CD14-positive monocyte (primary cell): ENCODE data around the gene FAM236B. TPM values are rescaled to one million over a fixed set of nuclear protein-coding genes. Genes with fewer than 3 reads are reported as not detected.
"Not testable (repeated sequence)": the region's sequence is repeated elsewhere in the genome, so short reads cannot be mapped to it uniquely, and the experiment has no call there.

Source experiments
- DNase-seq, 3 donors: peaks; one replicate each; pipeline ENCODE4 v3.0.0-alpha.2; 2011 to 2022
- H2AFZ ChIP-seq: 2 replicates; pipeline ENCODE4 v1.6.0; 2012; ENCODE audit warnings: mild to moderate bottlenecking, low read depth, low read length, inconsistent platforms; ENCODE audit not compliant: insufficient read depth, poor library complexity, severe bottlenecking
- H3K27ac ChIP-seq, 2 donors: 1 replicate in 1 of 2; 2 replicates in 1 of 2; pipeline ENCODE4 v1.5.1; 2012 to 2013; ENCODE audit warnings: low read length in 2 of 2, control low read depth in 1 of 2, inconsistent platforms in 1 of 2, low read depth in 1 of 2, mild to moderate bottlenecking in 1 of 2
- H3K27me3 ChIP-seq, 2 donors: one replicate each; pipeline versions ENCODE4 v1.6.0 to v1.6.1; 2011 to 2013; ENCODE audit warnings: low read length in 2 of 2; ENCODE audit not compliant: control insufficient read depth in 2 of 2, insufficient read depth in 2 of 2
- H3K36me3 ChIP-seq, 2 donors: replicated peaks in 1 of 2; 1 replicate in 1 of 2; 2 replicates in 1 of 2; pipeline versions ENCODE4 v1.5.1 to v1.6.1; 2012 to 2013; ENCODE audit warnings: low read length in 2 of 2, control low read depth in 1 of 2, inconsistent platforms in 1 of 2, mild to moderate bottlenecking in 1 of 2; ENCODE audit not compliant: insufficient read depth in 2 of 2, control insufficient read depth in 1 of 2
- H3K4me1 ChIP-seq, 2 donors: 1 replicate in 1 of 2; 2 replicates in 1 of 2; pipeline versions ENCODE4 v1.5.1 to v1.6.1; 2012 to 2013; ENCODE audit warnings: low read length in 2 of 2, control low read depth in 1 of 2, inconsistent platforms in 1 of 2, mild to moderate bottlenecking in 1 of 2, moderate library complexity in 1 of 2; ENCODE audit not compliant: insufficient read depth in 2 of 2, control insufficient read depth in 1 of 2
- H3K4me2 ChIP-seq: replicated peaks from 2 replicates; pipeline ENCODE3; 2012; ENCODE audit warnings: low read length, moderate library complexity, mild to moderate bottlenecking; ENCODE audit not compliant: poor library complexity, severe bottlenecking; ENCODE audit errors: extremely low read depth
- H3K4me3 ChIP-seq, 3 experiments: fragments of 200-600 bp in 1 of 3; sonication (generic) in 1 of 3; replicated peaks in 1 of 3; 1 replicate in 2 of 3; 2 replicates in 1 of 3; pipeline ENCODE4 v1.5.1; 2011 to 2013; ENCODE audit warnings: low read length in 3 of 3, mild to moderate bottlenecking in 3 of 3, control low read depth in 2 of 3, low read depth in 2 of 3, inconsistent platforms in 1 of 3, moderate library complexity in 1 of 3
- H3K79me2 ChIP-seq: 2 replicates; pipeline ENCODE4 v1.6.0; 2012; ENCODE audit warnings: mild to moderate bottlenecking, control low read depth, inconsistent platforms, low read length, moderate library complexity; ENCODE audit not compliant: insufficient read depth
- H3K9ac ChIP-seq: 2 replicates; pipeline ENCODE4 v1.6.0; 2017; ENCODE audit warnings: low read length, mild to moderate bottlenecking; ENCODE audit not compliant: insufficient read depth, poor library complexity, severe bottlenecking
- H3K9me3 ChIP-seq, 2 donors: replicated peaks in 1 of 2; 1 replicate in 1 of 2; 2 replicates in 1 of 2; pipeline versions ENCODE4 v1.5.1 to v1.6.1; 2012 to 2013; ENCODE audit warnings: low read length in 2 of 2, control low read depth in 1 of 2; ENCODE audit not compliant: control insufficient read depth in 1 of 2, insufficient read depth in 1 of 2
- H4K20me1 ChIP-seq: 2 replicates; pipeline ENCODE4 v1.6.0; 2012; ENCODE audit warnings: mild to moderate bottlenecking, low read length, control low read depth, moderate library complexity; ENCODE audit not compliant: insufficient read depth
- H3K27ac Mint-ChIP-seq, 7 donors: one replicate each; pipeline ENCODE4 v1.8.0; 2020; ENCODE audit warnings: mild to moderate bottlenecking in 7 of 7, mixed read lengths in 7 of 7, moderate library complexity in 6 of 7, inconsistent platforms in 2 of 7
- H3K27me3 Mint-ChIP-seq, 3 donors: one replicate each; pipeline ENCODE4 v1.8.0; 2021 to 2022; ENCODE audit warnings: low read depth in 3 of 3, mild to moderate bottlenecking in 3 of 3, mixed read lengths in 3 of 3, moderate library complexity in 3 of 3, inconsistent platforms in 1 of 3
- H3K36me3 Mint-ChIP-seq, 2 donors: one replicate each; pipeline ENCODE4 v1.8.0; 2020; ENCODE audit warnings: mixed read lengths in 2 of 2, inconsistent platforms in 1 of 2, mild to moderate bottlenecking in 1 of 2
- H3K4me1 Mint-ChIP-seq: one replicate; pipeline ENCODE4 v1.8.0; 2020; ENCODE audit warnings: mild to moderate bottlenecking, mixed read lengths
- H3K4me3 Mint-ChIP-seq, 2 donors: one replicate each; pipeline ENCODE4 v1.8.0; 2020; ENCODE audit warnings: mild to moderate bottlenecking in 2 of 2, mixed read lengths in 2 of 2, moderate library complexity in 1 of 2
- H3K9me3 Mint-ChIP-seq, 7 donors: one replicate each; pipeline ENCODE4 v1.8.0; 2020 to 2022; ENCODE audit warnings: mixed read lengths in 7 of 7, mild to moderate bottlenecking in 6 of 7, moderate library complexity in 6 of 7, inconsistent platforms in 2 of 7
- WGBS: methylation state at CpG from one replicate; pipeline ENCODE4 v1.1.5; 2013; ENCODE audit warnings: missing lambda C conversion rate; ENCODE audit not compliant: insufficient coverage; 5-methylcytosine and 5-hydroxymethylcytosine counted together
- intact Hi-C, 2 donors: fragments of 100-400 bp; cut with micrococcal nuclease; formaldehyde crosslinking; loops; one replicate each; pipeline versions ENCODE4 v1.15.0 to v1.15.1; 2023
- polyA plus RNA-seq, 3 donors: library from polyadenylated mRNA; depleted of rRNA in 1 of 3; unstranded in 2 of 3; stranded (reverse) in 1 of 3; fragments of 300-500 nt in 2 of 3; fragments of >200 nt in 1 of 3; fragmentation: Illumina TruSeq in 2 of 3; gene quantifications; 1 replicate in 2 of 3; 2 replicates in 1 of 3; pipeline ENCODE4 v1.2.3, GENCODE V29; 2012 to 2021
- small RNA-seq: library from RNA; depleted of rRNA; stranded (forward); fragments of <200 nt; gene quantifications from one replicate; pipeline ENCODE3, GENCODE V24; 2012; ENCODE audit warnings: low read depth; ENCODE audit not compliant: insufficient read length
- TF ChIP-seq, protein P1 (sequence below): fragments of 200-600 bp; IDR thresholded peaks from one replicate; pipeline ENCODE4 v1.8.0; 2022; ENCODE audit warnings: antibody characterized with exemption, mild to moderate bottlenecking

Gene FAM236B
- polyA plus RNA-seq, 3 donors: not detected

DNA sequence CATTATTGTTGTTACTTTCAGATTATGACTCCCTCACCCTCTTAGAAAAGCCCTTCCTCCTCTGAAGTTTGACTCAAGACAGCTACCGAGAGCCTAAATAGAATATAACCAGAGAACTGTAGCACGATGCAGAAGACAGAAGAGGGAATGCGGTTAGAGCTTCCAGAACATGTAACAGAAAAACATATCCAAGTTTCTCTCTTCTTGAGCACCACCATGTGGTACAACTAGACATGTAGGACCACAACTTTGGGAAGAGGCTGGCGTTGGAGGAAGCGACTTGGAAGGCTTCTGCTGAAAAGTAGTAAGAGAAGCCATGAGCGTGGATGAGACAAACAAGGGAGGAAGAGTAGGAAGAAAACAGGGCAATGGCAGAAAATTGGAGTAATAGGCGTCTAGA lies 36.9 kb downstream of the FAM236B start:
- intact Hi-C loops, H3K9me3 Mint-ChIP-seq, H3K27ac Mint-ChIP-seq, H3K79me2 ChIP-seq, H3K4me3 Mint-ChIP-seq, H3K36me3 ChIP-seq, H3K4me2 ChIP-seq, H4K20me1 ChIP-seq, H3K27me3 Mint-ChIP-seq, DNase-seq, H3K9ac ChIP-seq, H3K4me1 ChIP-seq, H3K4me3 ChIP-seq, H3K4me1 Mint-ChIP-seq, H3K9me3 ChIP-seq, H3K27me3 ChIP-seq, H3K27ac ChIP-seq, H3K36me3 Mint-ChIP-seq, H2AFZ ChIP-seq: not testable (repeated sequence)
- WGBS: no CpG with 5 or more reads among the region's 7 CpGs

DNA sequence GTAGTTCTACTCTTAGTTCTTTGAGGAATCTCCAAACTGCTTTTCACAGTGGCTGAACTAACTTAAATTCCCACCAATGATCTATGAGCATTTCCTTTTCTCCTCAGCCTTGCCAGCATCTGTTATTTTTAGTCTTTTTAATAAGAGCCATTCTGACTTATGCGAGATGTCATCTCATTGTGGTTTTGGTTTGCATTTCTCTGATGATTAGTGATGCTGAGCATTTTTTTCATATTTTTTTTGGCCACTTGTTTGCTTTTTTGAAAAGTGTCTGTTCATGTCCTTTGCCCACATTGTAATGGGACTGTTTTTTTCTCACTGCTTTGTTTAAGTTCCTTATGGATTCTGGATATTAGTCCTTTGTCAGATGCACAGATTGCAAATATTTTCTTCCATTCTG lies 46.9 kb downstream of the FAM236B start:
- H3K27ac Mint-ChIP-seq: no peak overlapping the region
- DNase-seq: no peak
- H2AFZ ChIP-seq: no peak overlapping the region
- H3K4me3 Mint-ChIP-seq: no peak overlapping the region
- no peaks in the 10 kb centered on the region for H3K4me1 ChIP-seq
- H3K4me2 ChIP-seq: no peak overlapping the region
- no peak overlapping the region for H3K27ac ChIP-seq
- no peaks in the 10 kb centered on the region for H3K36me3 ChIP-seq
- no peaks in the 10 kb centered on the region for H4K20me1 ChIP-seq
- no peaks in the 10 kb centered on the region for H3K9me3 ChIP-seq
- TF ChIP-seq, protein P1, sequence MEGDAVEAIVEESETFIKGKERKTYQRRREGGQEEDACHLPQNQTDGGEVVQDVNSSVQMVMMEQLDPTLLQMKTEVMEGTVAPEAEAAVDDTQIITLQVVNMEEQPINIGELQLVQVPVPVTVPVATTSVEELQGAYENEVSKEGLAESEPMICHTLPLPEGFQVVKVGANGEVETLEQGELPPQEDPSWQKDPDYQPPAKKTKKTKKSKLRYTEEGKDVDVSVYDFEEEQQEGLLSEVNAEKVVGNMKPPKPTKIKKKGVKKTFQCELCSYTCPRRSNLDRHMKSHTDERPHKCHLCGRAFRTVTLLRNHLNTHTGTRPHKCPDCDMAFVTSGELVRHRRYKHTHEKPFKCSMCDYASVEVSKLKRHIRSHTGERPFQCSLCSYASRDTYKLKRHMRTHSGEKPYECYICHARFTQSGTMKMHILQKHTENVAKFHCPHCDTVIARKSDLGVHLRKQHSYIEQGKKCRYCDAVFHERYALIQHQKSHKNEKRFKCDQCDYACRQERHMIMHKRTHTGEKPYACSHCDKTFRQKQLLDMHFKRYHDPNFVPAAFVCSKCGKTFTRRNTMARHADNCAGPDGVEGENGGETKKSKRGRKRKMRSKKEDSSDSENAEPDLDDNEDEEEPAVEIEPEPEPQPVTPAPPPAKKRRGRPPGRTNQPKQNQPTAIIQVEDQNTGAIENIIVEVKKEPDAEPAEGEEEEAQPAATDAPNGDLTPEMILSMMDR: no peak
- H3K9ac ChIP-seq: no peak overlapping the region
- no peaks in the 10 kb centered on the region for H3K27me3 ChIP-seq
- no peaks in the 10 kb centered on the region for H3K36me3 Mint-ChIP-seq
- H3K4me3 ChIP-seq: no peak overlapping the region
- H3K79me2 ChIP-seq: no peaks in the 10 kb centered on the region
- intact Hi-C loops: no loop called here
- no CpG with 5 or more reads among the region's 1 CpG for WGBS
- H3K9me3 Mint-ChIP-seq: peaks cover 0 to 8% (median 2%) of the 10 kb centered on the region in 7 donors
- H3K27me3 Mint-ChIP-seq: peaks cover 2 to 5% (median 3%) of the 10 kb centered on the region in 3 donors
- no peaks in the 10 kb centered on the region for H3K4me1 Mint-ChIP-seq

DNA sequence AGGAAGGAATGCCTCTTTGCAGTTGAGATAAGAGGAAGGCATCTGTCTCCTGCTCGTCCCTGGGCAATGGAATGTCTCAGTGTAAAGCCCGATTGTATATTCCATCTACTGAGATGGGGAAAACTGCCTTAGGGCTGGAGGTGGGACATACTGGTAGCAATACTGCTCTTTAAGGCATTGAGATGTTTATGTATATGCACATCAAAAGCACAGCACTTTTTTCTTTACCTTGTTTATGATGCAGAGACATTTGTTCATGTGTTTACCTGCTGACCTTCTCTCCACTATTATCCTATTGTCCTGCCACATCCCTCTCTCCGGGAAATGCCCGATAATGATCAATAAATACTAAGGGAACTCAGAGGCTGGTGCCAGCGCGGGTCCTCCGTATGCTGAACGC lies 48.8 kb downstream of the FAM236B start:
- H3K36me3 ChIP-seq, H3K4me2 ChIP-seq, H3K9me3 ChIP-seq, H3K27me3 ChIP-seq, H3K4me3 ChIP-seq, H3K27ac Mint-ChIP-seq, H3K4me1 Mint-ChIP-seq, H3K36me3 Mint-ChIP-seq, H3K79me2 ChIP-seq, H4K20me1 ChIP-seq, H3K4me1 ChIP-seq, H3K27ac ChIP-seq, H3K4me3 Mint-ChIP-seq, DNase-seq, H2AFZ ChIP-seq, H3K9me3 Mint-ChIP-seq, H3K27me3 Mint-ChIP-seq, intact Hi-C loops, H3K9ac ChIP-seq: not testable (repeated sequence)
- WGBS: no CpG with 5 or more reads among the region's 8 CpGs

Small RNA genes within 50 kb of the gene (small RNA-seq; reads per million reads assigned to genes)
- 2.1 reads per million for gene RNU1-112P

Other genes with a start within 250 kb of the FAM236B start
- gene HDAC8, start 209.8 kb downstream of the FAM236B start, polyA plus RNA-seq: 10 to 100 TPM; 14.3 to 22.9 (median 20.5) TPM
- gene PHKA1, start 68.4 kb downstream of the FAM236B start, polyA plus RNA-seq: under 1 TPM in 1 of 3 donors, not detected in 2; 0.01 TPM
- gene DMRTC1B, start 5.8 kb downstream of the FAM236B start, polyA plus RNA-seq: not detected
- gene FAM236D, start 25.6 kb upstream of the FAM236B start, polyA plus RNA-seq: not detected
- gene FAM236C, start 130.0 kb upstream of the FAM236B start, polyA plus RNA-seq: not detected
- not detected for gene FAM236A, start 155.5 kb upstream of the FAM236B start, polyA plus RNA-seq
- not detected for gene DMRTC1, start 161.2 kb upstream of the FAM236B start, polyA plus RNA-seq
- gene PABPC1L2B, start 220.3 kb upstream of the FAM236B start, polyA plus RNA-seq: not detected